IPS-20b (cell line): ENCODE data around the gene ASGR1.

ENCODE experiments used
- H3K27ac ChIP-seq: one replicate; pipeline ENCODE4 v1.5.1; 2013; ENCODE audit warnings: low read length
- H3K27me3 ChIP-seq: 2 replicates; pipeline ENCODE4 v1.6.1; 2013; ENCODE audit warnings: mild to moderate bottlenecking, low read length, inconsistent platforms; ENCODE audit not compliant: insufficient read depth
- H3K36me3 ChIP-seq: 2 replicates; pipeline ENCODE4 v1.6.1; 2013; ENCODE audit warnings: low read depth, mild to moderate bottlenecking, inconsistent platforms, low read length, moderate library complexity; ENCODE audit not compliant: insufficient read depth
- H3K4me1 ChIP-seq: 2 replicates; pipeline ENCODE4 v1.6.1; 2013; ENCODE audit warnings: mild to moderate bottlenecking, control low read depth, inconsistent platforms, low read length, moderate library complexity; ENCODE audit not compliant: insufficient read depth
- H3K4me3 ChIP-seq: 2 replicates; pipeline ENCODE4 v1.5.1; 2013; ENCODE audit warnings: mild to moderate bottlenecking, low read length, inconsistent platforms
- H3K9ac ChIP-seq: 2 replicates; pipeline ENCODE4 v1.6.1; 2013; ENCODE audit warnings: low read depth, mild to moderate bottlenecking, inconsistent platforms, low read length, moderate library complexity
- H3K9me3 ChIP-seq: 2 replicates; pipeline ENCODE4 v1.6.1; 2013; ENCODE audit warnings: mild to moderate bottlenecking, low read depth, low read length, inconsistent platforms; ENCODE audit not compliant: insufficient read depth

The ASGR1 gene, protein sequence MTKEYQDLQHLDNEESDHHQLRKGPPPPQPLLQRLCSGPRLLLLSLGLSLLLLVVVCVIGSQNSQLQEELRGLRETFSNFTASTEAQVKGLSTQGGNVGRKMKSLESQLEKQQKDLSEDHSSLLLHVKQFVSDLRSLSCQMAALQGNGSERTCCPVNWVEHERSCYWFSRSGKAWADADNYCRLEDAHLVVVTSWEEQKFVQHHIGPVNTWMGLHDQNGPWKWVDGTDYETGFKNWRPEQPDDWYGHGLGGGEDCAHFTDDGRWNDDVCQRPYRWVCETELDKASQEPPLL

DNA sequence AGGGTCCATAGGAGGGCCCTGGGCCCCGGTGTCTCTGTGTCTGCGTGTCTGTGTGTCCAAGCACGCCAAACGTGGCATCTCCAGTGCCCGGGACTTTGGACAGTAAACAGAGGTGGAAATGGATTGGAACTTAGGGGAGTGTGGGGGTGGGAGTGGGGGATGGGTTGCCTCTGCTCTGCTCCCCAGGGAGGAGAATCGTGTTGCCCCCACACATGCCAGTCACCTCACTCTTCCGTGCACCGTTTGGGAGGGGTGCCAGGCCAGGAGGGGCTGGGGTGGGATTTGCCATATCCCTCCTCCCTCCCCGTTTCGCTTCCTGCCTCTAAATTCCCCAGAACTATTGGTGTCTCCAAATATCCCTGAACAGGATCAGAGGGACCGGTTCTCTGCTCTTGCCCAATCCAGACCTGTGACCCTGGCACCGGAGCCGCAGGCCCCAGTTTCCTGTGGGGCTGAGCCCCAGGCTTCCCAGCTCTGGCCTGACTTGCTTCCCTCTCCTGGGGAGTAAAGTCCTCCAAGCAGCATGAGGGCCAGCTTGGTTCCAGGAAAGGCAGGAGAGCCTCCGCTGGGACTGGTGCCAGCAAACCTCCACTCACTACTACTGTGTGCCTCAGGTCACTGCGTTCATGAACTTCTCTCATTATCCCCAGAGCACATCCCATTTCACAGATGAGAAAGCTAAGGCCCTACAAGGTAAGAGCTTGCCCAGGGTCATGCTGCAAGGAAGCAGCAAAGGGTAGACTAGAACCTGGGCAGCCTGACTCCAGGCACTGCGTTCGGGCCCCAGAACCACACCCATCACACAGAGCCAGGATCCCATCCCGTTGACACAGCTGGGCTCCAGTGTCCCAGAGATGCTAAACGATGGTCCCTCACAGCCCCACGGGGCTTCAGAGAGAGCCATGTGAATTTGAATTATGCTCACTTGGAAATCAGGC is at the start of gene ASGR1:
ASGR1 (minus strand) TSS at position 54 of the 938 bp plus-strand sequence. CDS start 807 bp downstream, outside the sequence.
- H3K4me1 ChIP-seq = no peaks in the 10 kb centered on the region
- no peaks in the 10 kb centered on the region for H3K36me3 ChIP-seq
- peaks cover 37% of the 10 kb centered on the region for H3K27me3 ChIP-seq
- no peaks in the 10 kb centered on the region for H3K9me3 ChIP-seq
- H3K4me3 ChIP-seq = peak within 1 kb of the TSS; percentile 84
- H3K9ac ChIP-seq = peak within 1 kb of the TSS; percentile 83; the same call in 1 of the 2 replicates
- no peak within 1 kb of the TSS for H3K27ac ChIP-seq

DNA sequence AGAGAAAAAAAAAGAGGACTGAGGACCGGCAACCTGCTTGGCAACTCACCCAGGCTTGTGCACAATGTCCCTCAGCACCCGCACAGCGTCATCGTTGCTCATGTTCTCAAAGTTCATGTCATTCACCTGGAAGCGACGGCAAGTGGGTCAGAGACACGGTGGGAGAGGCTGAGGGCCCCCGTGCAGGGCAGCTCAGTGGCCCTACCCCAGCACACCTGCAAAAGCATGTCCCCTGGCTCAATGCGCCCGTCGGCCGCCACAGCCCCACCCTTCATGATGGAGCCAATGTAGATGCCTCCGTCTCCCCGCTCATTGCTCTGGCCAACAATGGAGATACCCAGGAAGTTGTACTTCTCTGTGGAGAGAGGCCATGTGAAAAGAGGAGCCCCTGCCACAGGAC is 49.8 kb upstream of the ASGR1 start:
- Histone ChIP-seq H3K4me3 (no peak overlapping the region), H3K36me3 (peaks cover 69% of the 10 kb centered on the region), H3K9ac (no peak overlapping the region), H3K27ac (no peak overlapping the region), H3K9me3 (no peaks in the 10 kb centered on the region), H3K27me3 (no peaks in the 10 kb centered on the region), H3K4me1 (no peaks in the 10 kb centered on the region; the same call in 1 of the 2 replicates)

DNA sequence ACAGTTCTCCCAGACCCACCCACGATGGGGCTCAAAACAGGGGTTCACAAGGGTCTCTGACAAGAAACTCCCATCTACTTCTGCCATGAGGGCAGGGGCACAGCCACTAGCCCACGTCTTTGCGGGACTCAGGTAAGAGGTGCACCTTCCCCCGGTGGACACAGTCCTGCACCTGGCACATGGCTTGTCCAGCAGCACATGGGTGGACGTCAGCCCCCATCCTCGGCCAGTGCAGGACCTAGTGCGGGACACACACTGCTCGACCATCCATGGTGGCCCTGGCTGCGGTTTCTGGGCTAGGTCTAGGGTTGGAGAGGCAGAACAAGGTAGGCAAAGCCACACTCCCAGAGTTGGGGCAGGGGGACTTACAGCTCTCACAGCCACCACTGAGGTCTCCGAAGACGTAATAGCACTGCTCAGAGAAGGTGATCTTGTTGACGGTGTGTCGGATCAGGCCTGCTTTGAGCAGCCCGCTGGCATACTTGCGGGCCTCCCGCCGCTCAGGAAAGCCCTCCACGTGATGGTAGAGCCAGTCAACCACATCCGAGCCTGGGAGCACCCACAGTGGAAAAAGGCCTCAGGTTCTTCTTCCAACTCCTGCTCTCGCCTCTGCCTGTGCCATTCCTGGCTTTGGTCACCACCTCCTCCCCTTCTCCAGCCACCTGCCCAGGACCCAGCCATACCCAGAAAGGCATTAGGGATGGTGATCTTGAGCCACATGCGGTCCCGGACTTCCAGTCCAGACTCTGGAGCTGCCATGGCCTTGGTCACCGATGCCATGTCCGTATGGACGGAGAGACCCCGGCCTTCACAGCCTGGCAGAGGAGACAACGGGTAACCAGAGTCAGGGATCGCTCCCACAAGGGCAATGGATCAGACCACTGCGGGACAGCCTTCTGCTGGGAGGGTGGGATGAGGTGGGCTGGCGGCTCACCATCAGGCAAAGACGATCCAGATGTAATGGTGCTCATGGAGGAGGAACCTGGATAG is 47.8 kb upstream of the ASGR1 start:
- Histone ChIP-seq H3K27me3 (no peaks in the 10 kb centered on the region), H3K27ac (no peak overlapping the region), H3K4me1 (no peaks in the 10 kb centered on the region; the same call in 1 of the 2 replicates), H3K9ac (no peak overlapping the region), H3K4me3 (no peak overlapping the region), H3K9me3 (no peaks in the 10 kb centered on the region), H3K36me3 (peaks cover 88% of the 10 kb centered on the region)

GRCh38 chr17:7225711-7226331 is 46.7 kb upstream of the ASGR1 start:
- Histone ChIP-seq H3K36me3 (peaks cover 98% of the 10 kb centered on the region), H3K4me3 (no peak overlapping the region)

GRCh38 chr17:7224661-7225111 is 45.5 kb upstream of the ASGR1 start:
- Histone ChIP-seq H3K27me3 (no peaks in the 10 kb centered on the region), H3K27ac (no peak overlapping the region), H3K36me3 (peaks cover 87% of the 10 kb centered on the region), H3K9me3 (no peaks in the 10 kb centered on the region), H3K9ac (no peak overlapping the region), H3K4me1 (no peaks in the 10 kb centered on the region), H3K4me3 (no peak overlapping the region)

More at GRCh38 chr17:7225711-7226331, 46.7 kb upstream of the ASGR1 start:
- H3K9me3 ChIP-seq = no peaks in the 10 kb centered on the region
- H3K27ac ChIP-seq = no peak overlapping the region
- no peaks in the 10 kb centered on the region for H3K27me3 ChIP-seq
- no peak overlapping the region for H3K9ac ChIP-seq
- no peaks in the 10 kb centered on the region for H3K4me1 ChIP-seq

GRCh38 chr17:7224110-7224509 is 44.9 kb upstream of the ASGR1 start:
- Histone ChIP-seq H3K9me3 (no peaks in the 10 kb centered on the region), H3K36me3 (peaks cover 81% of the 10 kb centered on the region), H3K9ac (no peak overlapping the region), H3K27me3 (no peaks in the 10 kb centered on the region; the same call in 1 of the 2 replicates), H3K4me1 (0 out of 2 replicates have a peak, but pooled peaks cover 4% of the 10 kb centered on the region), H3K27ac (no peak overlapping the region), H3K4me3 (no peak overlapping the region)

GRCh38 chr17:7223375-7223774 is 44.2 kb upstream of the ASGR1 start:
- H3K9me3 ChIP-seq = no peaks in the 10 kb centered on the region
- H3K36me3 ChIP-seq = peaks cover 74% of the 10 kb centered on the region
- H3K4me1 ChIP-seq = peaks cover 8% of the 10 kb centered on the region; the same call in 1 of the 2 replicates
- H3K9ac ChIP-seq = no peak overlapping the region
- no peak overlapping the region for H3K27ac ChIP-seq
- no peaks in the 10 kb centered on the region; the same call in 1 of the 2 replicates for H3K27me3 ChIP-seq
- H3K4me3 ChIP-seq = no peak overlapping the region

DNA sequence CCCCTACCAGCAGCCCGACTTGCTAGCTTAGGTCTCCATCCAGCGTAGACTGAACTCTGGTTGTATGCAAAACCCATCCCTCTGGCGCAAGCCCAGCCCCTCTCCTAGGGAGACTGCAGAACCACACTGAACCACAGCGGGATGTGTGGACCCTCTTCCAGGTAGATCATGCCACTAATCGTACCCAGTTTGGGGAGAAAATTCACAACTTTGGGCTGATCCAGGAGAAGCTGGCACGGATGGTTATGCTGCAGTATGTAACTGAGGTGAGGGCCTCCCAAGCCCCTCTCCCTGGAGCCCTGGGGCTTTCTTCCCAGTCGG is 43.8 kb upstream of the ASGR1 start:
- H3K36me3 ChIP-seq = peaks cover 70% of the 10 kb centered on the region
- peaks cover 13% of the 10 kb centered on the region; the same call in 1 of the 2 replicates for H3K4me1 ChIP-seq
- no peaks in the 10 kb centered on the region for H3K9me3 ChIP-seq
- no peak overlapping the region for H3K9ac ChIP-seq
- H3K4me3 ChIP-seq = no peak overlapping the region
- H3K27ac ChIP-seq = no peak overlapping the region
- no peaks in the 10 kb centered on the region; the same call in 1 of the 2 replicates for H3K27me3 ChIP-seq

DNA sequence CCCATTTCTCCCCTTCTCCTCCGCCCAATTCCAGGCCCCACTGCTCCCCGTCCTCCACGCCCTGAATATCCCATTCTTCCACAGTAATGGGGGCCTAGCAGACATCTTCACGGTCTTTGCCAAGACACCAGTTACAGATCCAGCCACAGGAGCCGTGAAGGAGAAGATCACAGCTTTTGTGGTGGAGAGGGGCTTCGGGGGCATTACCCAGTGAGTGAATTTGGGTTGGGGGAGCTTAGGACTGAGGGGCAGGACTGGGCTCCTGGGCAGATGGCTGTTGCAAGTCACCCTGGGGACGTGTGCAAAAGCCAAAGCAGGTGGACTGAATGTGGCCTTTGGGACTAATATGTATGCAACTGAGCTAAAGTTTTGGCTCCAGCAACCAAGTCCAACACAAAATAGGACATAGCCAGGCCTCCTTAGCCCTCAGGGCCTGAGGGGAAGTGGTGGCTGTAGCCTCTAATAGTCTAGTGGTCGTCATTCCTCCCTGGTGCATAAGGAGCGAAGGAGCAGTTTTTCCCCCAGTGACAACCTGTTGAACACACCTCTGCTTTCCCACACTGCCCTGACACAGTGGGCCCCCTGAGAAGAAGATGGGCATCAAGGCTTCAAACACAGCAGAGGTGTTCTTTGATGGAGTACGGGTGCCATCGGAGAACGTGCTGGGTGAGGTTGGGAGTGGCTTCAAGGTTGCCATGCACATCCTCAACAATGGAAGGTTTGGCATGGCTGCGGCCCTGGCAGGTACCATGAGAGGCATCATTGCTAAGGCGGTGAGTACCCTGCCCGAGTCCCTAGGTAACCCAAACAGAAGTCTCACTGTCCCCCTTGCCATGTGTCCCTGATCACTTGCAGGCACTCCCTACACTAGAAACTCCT is 43.2 kb upstream of the ASGR1 start:
- Histone ChIP-seq H3K36me3 (peaks cover 64% of the 10 kb centered on the region), H3K9ac (no peak overlapping the region), H3K27ac (no peak overlapping the region)

More for the DNA sequence above, 43.2 kb upstream of the ASGR1 start:
- Histone ChIP-seq H3K4me1 (peaks cover 16% of the 10 kb centered on the region; the same call in 1 of the 2 replicates), H3K4me3 (no peak overlapping the region), H3K9me3 (no peaks in the 10 kb centered on the region), H3K27me3 (no peaks in the 10 kb centered on the region; the same call in 1 of the 2 replicates)
